ENCODE data around the gene TCTN2.

Gene TCTN2

GRCh38 chr12:123670882-123671728 is at the start of gene TCTN2:
Gene TCTN2, plus strand, starts transcription at chr12:123671113. Its CDS starts 128 bp downstream, at chr12:123671241.
- peak; percentile 89 for DNase-seq

GRCh38 chr12:123621619-123622530 is 49.0 kb upstream of the TCTN2 start:
- DNase-seq: no peak

- DNase-seq: peak; percentile 95
These were observed 37.4 kb upstream of the TCTN2 start, which contains the start of the genes EIF2B1 and GTF2H3 for GRCh38 chr12:123633379-123634141. Gene EIF2B1, minus strand, starts transcription at chr12:123633686. Its CDS starts 129 bp downstream, at chr12:123633557. Gene GTF2H3, plus strand, starts transcription at chr12:123633829. Its CDS starts 31 bp downstream, at chr12:123633860.

- no peak for DNase-seq
These were observed 36.8 kb upstream of the TCTN2 start for GRCh38 chr12:123634142-123634561.

GRCh38 chr12:123643911-123644310 is 27.0 kb upstream of the TCTN2 start:
- no peak for DNase-seq

- no peak for DNase-seq
These were observed 25.5 kb upstream of the TCTN2 start for GRCh38 chr12:123645380-123645779.

- DNase-seq: no peak
These were observed 25.0 kb upstream of the TCTN2 start for GRCh38 chr12:123645878-123646277.

GRCh38 chr12:123648401-123648800 is 22.5 kb upstream of the TCTN2 start:
- DNase-seq: no peak

- DNase-seq: no peak
These were observed 16.7 kb upstream of the TCTN2 start for GRCh38 chr12:123654129-123654701.

GRCh38 chr12:123655420-123655819 is 15.5 kb upstream of the TCTN2 start:
- DNase-seq: no peak

- no peak for DNase-seq
These were observed 14.5 kb upstream of the TCTN2 start for GRCh38 chr12:123656392-123656791.

- no peak for DNase-seq
These were observed 13.7 kb upstream of the TCTN2 start for GRCh38 chr12:123657211-123657610.

GRCh38 chr12:123659996-123660727 is 10.8 kb upstream of the TCTN2 start:
- DNase-seq: peak; percentile 76

GRCh38 chr12:123667771-123668170 is 3.1 kb upstream of the TCTN2 start:
- no peak for DNase-seq

GRCh38 chr12:123671876-123672275 is 963 bp downstream of the TCTN2 start:
- DNase-seq: no peak

GRCh38 chr12:123675436-123675835 is 4.5 kb downstream of the TCTN2 start:
- no peak for DNase-seq

- DNase-seq: no peak
These were observed 5.9 kb downstream of the TCTN2 start for GRCh38 chr12:123676616-123677320.

GRCh38 chr12:123678981-123679380 is 8.1 kb downstream of the TCTN2 start:
- no peak for DNase-seq

- DNase-seq: no peak
These were observed 10.7 kb downstream of the TCTN2 start for GRCh38 chr12:123681605-123682004.

- DNase-seq: no peak
These were observed 13.1 kb downstream of the TCTN2 start for GRCh38 chr12:123683964-123684363.

- DNase-seq: no peak
These were observed 15.8 kb downstream of the TCTN2 start for GRCh38 chr12:123686636-123687190.

All from amniotic stem cell (primary cell).